ENCODE measurements around the gene TMPRSS7. TPM values are rescaled to one million over a fixed set of nuclear protein-coding genes. Genes with fewer than 3 reads are reported as not detected.

The TMPRSS7 gene
- total RNA-seq, 1 experiment from 2014 or later: not detected

GRCh38 chr3:112004669-112005068 lies 29.9 kb upstream of the TMPRSS7 start:
- intact Hi-C loops (cut with micrococcal nuclease; ENCODE audit: unreplicated experiment): no loop called here
- H3K27ac Mint-ChIP-seq (ENCODE audit: unreplicated experiment): no peak overlapping the region
- CTCF ChIA-PET: interaction anchor here (0.6 to 1.9 kb wide), 2 partner anchors 16 to 38 kb away, joined by 3 to 7 read pairs; no protein-coding TSS in a partner anchor
- TF ChIP-seq, protein P1, sequence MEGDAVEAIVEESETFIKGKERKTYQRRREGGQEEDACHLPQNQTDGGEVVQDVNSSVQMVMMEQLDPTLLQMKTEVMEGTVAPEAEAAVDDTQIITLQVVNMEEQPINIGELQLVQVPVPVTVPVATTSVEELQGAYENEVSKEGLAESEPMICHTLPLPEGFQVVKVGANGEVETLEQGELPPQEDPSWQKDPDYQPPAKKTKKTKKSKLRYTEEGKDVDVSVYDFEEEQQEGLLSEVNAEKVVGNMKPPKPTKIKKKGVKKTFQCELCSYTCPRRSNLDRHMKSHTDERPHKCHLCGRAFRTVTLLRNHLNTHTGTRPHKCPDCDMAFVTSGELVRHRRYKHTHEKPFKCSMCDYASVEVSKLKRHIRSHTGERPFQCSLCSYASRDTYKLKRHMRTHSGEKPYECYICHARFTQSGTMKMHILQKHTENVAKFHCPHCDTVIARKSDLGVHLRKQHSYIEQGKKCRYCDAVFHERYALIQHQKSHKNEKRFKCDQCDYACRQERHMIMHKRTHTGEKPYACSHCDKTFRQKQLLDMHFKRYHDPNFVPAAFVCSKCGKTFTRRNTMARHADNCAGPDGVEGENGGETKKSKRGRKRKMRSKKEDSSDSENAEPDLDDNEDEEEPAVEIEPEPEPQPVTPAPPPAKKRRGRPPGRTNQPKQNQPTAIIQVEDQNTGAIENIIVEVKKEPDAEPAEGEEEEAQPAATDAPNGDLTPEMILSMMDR (IDR thresholded peaks at IDR 0.05; ENCODE audit: unreplicated experiment): no peak
- DNase-seq: no peak
- H3K4me1 Mint-ChIP-seq (ENCODE audit: low read depth, unreplicated experiment): peaks cover 14% of the 10 kb centered on the region
- H3K9me3 Mint-ChIP-seq (ENCODE audit: low read depth, unreplicated experiment): no peaks in the 10 kb centered on the region
- no peaks in the 10 kb centered on the region for H3K36me3 Mint-ChIP-seq (ENCODE audit: insufficient read depth, unreplicated experiment)
- H3K4me3 Mint-ChIP-seq (ENCODE audit: low read depth, unreplicated experiment): no peak overlapping the region
- no peaks in the 10 kb centered on the region for H3K27me3 Mint-ChIP-seq (ENCODE audit: unreplicated experiment)
- no TSS peak for BruUV-seq (replicated peaks)

- no peak overlapping the region for H3K27ac Mint-ChIP-seq (ENCODE audit: unreplicated experiment)
- H3K36me3 Mint-ChIP-seq (ENCODE audit: insufficient read depth, unreplicated experiment): no peaks in the 10 kb centered on the region
Measured at GRCh38 chr3:112005091-112005672, 29.4 kb upstream of the TMPRSS7 start.

DNA sequence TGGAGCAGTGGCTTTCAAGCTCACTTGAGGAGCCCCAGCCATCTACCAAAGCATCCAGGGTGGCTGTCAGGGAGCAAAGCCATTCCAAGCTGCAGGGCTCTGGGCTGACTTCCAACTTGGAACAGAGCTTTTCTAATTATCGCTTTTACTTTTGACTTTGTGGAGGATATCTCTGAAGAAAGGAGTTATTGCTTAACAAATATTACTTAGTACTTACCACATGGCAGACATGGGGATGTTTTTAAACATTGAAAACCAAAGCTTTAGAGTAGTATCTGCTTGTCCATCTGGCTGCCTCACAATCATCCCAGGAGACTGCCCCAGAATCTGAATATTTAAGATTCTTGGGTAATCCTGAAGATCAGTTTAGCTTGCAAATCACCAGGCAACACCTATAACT lies 26.9 kb upstream of the TMPRSS7 start:
- DNase-seq: no peak
- no TSS peak for BruUV-seq (replicated peaks)
- CTCF ChIA-PET: interaction anchor here (1.0 kb wide), 1 partner anchor 19 kb away, joined by 3 read pairs; no protein-coding TSS in a partner anchor
- no peaks in the 10 kb centered on the region for H3K36me3 Mint-ChIP-seq (ENCODE audit: insufficient read depth, unreplicated experiment)
- no peak overlapping the region for H3K27ac Mint-ChIP-seq (ENCODE audit: unreplicated experiment)
- H3K4me1 Mint-ChIP-seq (ENCODE audit: low read depth, unreplicated experiment): peaks cover 7% of the 10 kb centered on the region
- intact Hi-C loops (cut with micrococcal nuclease; ENCODE audit: unreplicated experiment): no loop called here
- no peak overlapping the region for H3K4me3 Mint-ChIP-seq (ENCODE audit: low read depth, unreplicated experiment)
- H3K9me3 Mint-ChIP-seq (ENCODE audit: low read depth, unreplicated experiment): no peaks in the 10 kb centered on the region
- TF ChIP-seq, protein P1 (IDR thresholded peaks at IDR 0.05; ENCODE audit: unreplicated experiment): no peak
- H3K27me3 Mint-ChIP-seq (ENCODE audit: unreplicated experiment): no peaks in the 10 kb centered on the region

More at GRCh38 chr3:112005091-112005672, 29.4 kb upstream of the TMPRSS7 start:
- CTCF ChIA-PET: interaction anchor here (1.9 kb wide), 1 partner anchor 16 kb away, joined by 7 read pairs; no protein-coding TSS in a partner anchor
- Mint-ChIP-seq H3K9me3 (ENCODE audit: low read depth, unreplicated experiment) (no peaks in the 10 kb centered on the region), H3K4me1 (ENCODE audit: low read depth, unreplicated experiment) (peaks cover 14% of the 10 kb centered on the region), H3K27me3 (ENCODE audit: unreplicated experiment) (no peaks in the 10 kb centered on the region), H3K4me3 (ENCODE audit: low read depth, unreplicated experiment) (no peak overlapping the region)
- intact Hi-C loops (cut with micrococcal nuclease; ENCODE audit: unreplicated experiment): no loop called here
- no peak for DNase-seq
- no TSS peak for BruUV-seq (replicated peaks)
- TF ChIP-seq, protein P1 (IDR thresholded peaks at IDR 0.05; ENCODE audit: unreplicated experiment): no peak

GRCh38 chr3:112009670-112010069 lies 24.9 kb upstream of the TMPRSS7 start:
- no peak overlapping the region for H3K4me3 Mint-ChIP-seq (ENCODE audit: low read depth, unreplicated experiment)
- no peaks in the 10 kb centered on the region for H3K27me3 Mint-ChIP-seq (ENCODE audit: unreplicated experiment)
- no peak for DNase-seq
- intact Hi-C loops (cut with micrococcal nuclease; ENCODE audit: unreplicated experiment): no loop called here
- CTCF ChIA-PET: no interaction called here
- H3K36me3 Mint-ChIP-seq (ENCODE audit: insufficient read depth, unreplicated experiment): no peaks in the 10 kb centered on the region
- H3K4me1 Mint-ChIP-seq (ENCODE audit: low read depth, unreplicated experiment): no peaks in the 10 kb centered on the region
- H3K9me3 Mint-ChIP-seq (ENCODE audit: low read depth, unreplicated experiment): no peaks in the 10 kb centered on the region
- no peak overlapping the region for H3K27ac Mint-ChIP-seq (ENCODE audit: unreplicated experiment)
- no TSS peak for BruUV-seq (replicated peaks)
- TF ChIP-seq, protein P1 (IDR thresholded peaks at IDR 0.05; ENCODE audit: unreplicated experiment): no peak
